ENCODE data around the gene IGSF23.

Gene IGSF23

GRCh38 chr19:44613295-44614178 is at the start of gene IGSF23:
Gene IGSF23 (plus strand): TSS chr19:44613563. CDS start chr19:44613646, 83 bp downstream.
- DNase-seq = no peak

- no peak for DNase-seq
These were observed 46.4 kb upstream of the IGSF23 start for GRCh38 chr19:44566984-44567383.

- DNase-seq = no peak
These were observed 45.6 kb upstream of the IGSF23 start for GRCh38 chr19:44567745-44568144.

- DNase-seq = no peak
These were observed 42.8 kb upstream of the IGSF23 start for GRCh38 chr19:44570603-44570983.

GRCh38 chr19:44570984-44571684 is 42.2 kb upstream of the IGSF23 start:
- DNase-seq = peak; percentile 43 to 48

- DNase-seq = no peak
These were observed 41.4 kb upstream of the IGSF23 start for GRCh38 chr19:44571830-44572580.

GRCh38 chr19:44572581-44572900 is 40.8 kb upstream of the IGSF23 start:
- no peak for DNase-seq

GRCh38 chr19:44573183-44573582 is 40.2 kb upstream of the IGSF23 start:
- no peak for DNase-seq

GRCh38 chr19:44573627-44574026 is 39.7 kb upstream of the IGSF23 start:
- no peak for DNase-seq

- no peak for DNase-seq
These were observed 39.0 kb upstream of the IGSF23 start for GRCh38 chr19:44574186-44574950.

- no peak for DNase-seq
These were observed 38.2 kb upstream of the IGSF23 start for GRCh38 chr19:44575116-44575700.

- DNase-seq = peak in 1 of 2 donors; percentile 17
These were observed 36.4 kb upstream of the IGSF23 start for GRCh38 chr19:44576843-44577565.

- DNase-seq = no peak
These were observed 35.8 kb upstream of the IGSF23 start for GRCh38 chr19:44577566-44577874.

GRCh38 chr19:44579663-44580365 is 33.5 kb upstream of the IGSF23 start:
- no peak for DNase-seq

- DNase-seq = no peak
These were observed 32.9 kb upstream of the IGSF23 start for GRCh38 chr19:44580366-44580895.

GRCh38 chr19:44581288-44581687 is 32.1 kb upstream of the IGSF23 start:
- no peak for DNase-seq

- peak; percentile 18 to 60 for DNase-seq
These were observed 30.6 kb upstream of the IGSF23 start for GRCh38 chr19:44582581-44583265.

GRCh38 chr19:44585371-44586133 is 27.8 kb upstream of the IGSF23 start:
- DNase-seq = no peak

All from stimulated activated CD4-positive, alpha-beta T cell treated with anti-CD3 and anti-CD28 coated beads, Interleukin-2, amount 100 ng/mL, for 24 hours (primary cell).